Measurements from ENCODE around the gene ARHGEF39. TPM values are rescaled to one million over a fixed set of nuclear protein-coding genes. Genes with fewer than 3 reads are reported as not detected.

The ARHGEF39 gene, protein sequence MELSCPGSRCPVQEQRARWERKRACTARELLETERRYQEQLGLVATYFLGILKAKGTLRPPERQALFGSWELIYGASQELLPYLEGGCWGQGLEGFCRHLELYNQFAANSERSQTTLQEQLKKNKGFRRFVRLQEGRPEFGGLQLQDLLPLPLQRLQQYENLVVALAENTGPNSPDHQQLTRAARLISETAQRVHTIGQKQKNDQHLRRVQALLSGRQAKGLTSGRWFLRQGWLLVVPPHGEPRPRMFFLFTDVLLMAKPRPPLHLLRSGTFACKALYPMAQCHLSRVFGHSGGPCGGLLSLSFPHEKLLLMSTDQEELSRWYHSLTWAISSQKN
- total RNA-seq: 0.10 TPM

DNA sequence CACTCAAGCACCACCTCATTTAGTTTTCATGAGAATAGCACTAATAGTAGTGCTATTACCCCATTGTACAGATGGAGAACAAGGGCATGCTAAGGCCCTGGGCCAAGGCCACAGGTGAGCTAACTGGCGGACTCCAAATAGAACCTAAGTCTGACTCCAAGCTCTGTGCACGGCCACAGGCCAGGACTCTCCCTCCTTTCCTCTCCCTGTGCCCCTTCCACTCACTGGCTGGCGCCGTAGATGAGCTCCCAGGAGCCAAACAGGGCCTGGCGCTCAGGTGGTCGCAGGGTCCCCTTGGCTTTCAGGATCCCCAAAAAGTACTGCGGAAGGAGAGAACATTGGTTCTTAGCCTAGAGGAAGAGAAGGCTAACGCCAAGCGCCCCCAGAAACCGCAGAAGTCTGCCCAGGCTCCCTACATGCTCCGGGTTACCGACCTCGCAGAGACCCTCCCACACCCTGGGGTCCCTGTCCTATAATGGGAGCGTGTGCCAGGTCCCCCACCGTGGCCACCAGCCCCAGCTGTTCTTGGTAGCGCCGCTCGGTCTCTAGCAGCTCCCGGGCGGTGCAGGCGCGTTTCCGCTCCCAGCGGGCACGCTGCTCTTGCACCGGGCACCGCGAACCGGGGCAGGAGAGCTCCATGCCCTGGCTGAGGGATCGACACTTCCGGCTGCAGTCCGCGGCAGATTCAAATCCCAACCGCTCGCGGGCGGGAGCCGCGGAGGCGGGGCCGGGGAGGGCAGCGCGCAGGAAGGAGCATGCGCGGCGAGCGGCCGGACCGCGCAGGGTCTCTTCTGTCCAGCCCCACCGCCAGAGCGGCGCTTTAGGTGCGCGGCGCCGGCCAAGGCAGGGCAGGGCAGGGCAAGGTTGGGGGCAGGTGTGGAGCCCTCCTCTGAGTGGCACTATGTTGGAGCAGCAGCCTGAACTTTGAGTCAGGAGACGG is at the start of gene ARHGEF39:
Gene ARHGEF39 (minus strand): TSS at position 665 of the 940 bp plus-strand sequence. CDS start 26 bp downstream, at position 639.
- Histone ChIP-seq H3K4me1 (ENCODE audit: insufficient read depth, low read length) (peaks cover 65% of the 10 kb centered on the region), H3K9me3 (ENCODE audit: low read depth, low read length) (no peaks in the 10 kb centered on the region), H3K27me3 (ENCODE audit: insufficient read depth, low read length) (no peaks in the 10 kb centered on the region), H3K4me3 (ENCODE audit: low read length) (peak within 1 kb of the TSS; percentile 47)

- no peaks in the 10 kb centered on the region for H3K27me3 ChIP-seq (ENCODE audit: insufficient read depth, low read length)
- peaks cover 6% of the 10 kb centered on the region for H3K4me1 ChIP-seq (ENCODE audit: insufficient read depth, low read length)
- no peak overlapping the region for H3K4me3 ChIP-seq (ENCODE audit: low read length)
- H3K9me3 ChIP-seq (ENCODE audit: low read depth, low read length): no peaks in the 10 kb centered on the region
These were observed 49.1 kb upstream of the ARHGEF39 start for GRCh38 chr9:35714123-35714522.

DNA sequence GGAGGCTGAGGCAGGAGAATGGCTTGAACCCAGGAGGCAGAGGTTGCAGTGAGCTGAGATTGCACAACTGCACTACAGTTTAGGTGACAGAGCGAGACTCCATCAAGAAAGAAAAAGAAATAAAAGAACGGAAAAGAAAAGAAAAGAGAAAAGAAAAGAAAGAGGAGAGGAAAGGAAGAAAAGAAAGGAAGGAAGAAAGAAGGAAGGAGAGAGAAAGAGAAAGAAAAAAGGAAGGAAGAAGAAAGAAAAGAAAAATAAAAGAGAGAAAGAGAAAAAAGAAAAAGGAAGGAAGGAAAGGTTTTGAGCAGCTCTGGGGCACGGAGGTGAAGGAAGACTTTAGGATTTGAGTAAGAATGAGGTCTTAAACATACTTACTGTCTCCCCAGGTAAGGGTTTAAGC is 48.6 kb upstream of the ARHGEF39 start:
- Histone ChIP-seq H3K4me3 (ENCODE audit: low read length) (no peak overlapping the region), H3K9me3 (ENCODE audit: low read depth, low read length) (no peaks in the 10 kb centered on the region), H3K27me3 (ENCODE audit: insufficient read depth, low read length) (no peaks in the 10 kb centered on the region), H3K4me1 (ENCODE audit: insufficient read depth, low read length) (peaks cover under 1% of the 10 kb centered on the region)

- H3K4me1 ChIP-seq (ENCODE audit: insufficient read depth, low read length): no peaks in the 10 kb centered on the region
- H3K9me3 ChIP-seq (ENCODE audit: low read depth, low read length): no peaks in the 10 kb centered on the region
- H3K27me3 ChIP-seq (ENCODE audit: insufficient read depth, low read length): no peaks in the 10 kb centered on the region
- H3K4me3 ChIP-seq (ENCODE audit: low read length): no peak overlapping the region
These were observed 47.9 kb upstream of the ARHGEF39 start for GRCh38 chr9:35712762-35713400.

DNA sequence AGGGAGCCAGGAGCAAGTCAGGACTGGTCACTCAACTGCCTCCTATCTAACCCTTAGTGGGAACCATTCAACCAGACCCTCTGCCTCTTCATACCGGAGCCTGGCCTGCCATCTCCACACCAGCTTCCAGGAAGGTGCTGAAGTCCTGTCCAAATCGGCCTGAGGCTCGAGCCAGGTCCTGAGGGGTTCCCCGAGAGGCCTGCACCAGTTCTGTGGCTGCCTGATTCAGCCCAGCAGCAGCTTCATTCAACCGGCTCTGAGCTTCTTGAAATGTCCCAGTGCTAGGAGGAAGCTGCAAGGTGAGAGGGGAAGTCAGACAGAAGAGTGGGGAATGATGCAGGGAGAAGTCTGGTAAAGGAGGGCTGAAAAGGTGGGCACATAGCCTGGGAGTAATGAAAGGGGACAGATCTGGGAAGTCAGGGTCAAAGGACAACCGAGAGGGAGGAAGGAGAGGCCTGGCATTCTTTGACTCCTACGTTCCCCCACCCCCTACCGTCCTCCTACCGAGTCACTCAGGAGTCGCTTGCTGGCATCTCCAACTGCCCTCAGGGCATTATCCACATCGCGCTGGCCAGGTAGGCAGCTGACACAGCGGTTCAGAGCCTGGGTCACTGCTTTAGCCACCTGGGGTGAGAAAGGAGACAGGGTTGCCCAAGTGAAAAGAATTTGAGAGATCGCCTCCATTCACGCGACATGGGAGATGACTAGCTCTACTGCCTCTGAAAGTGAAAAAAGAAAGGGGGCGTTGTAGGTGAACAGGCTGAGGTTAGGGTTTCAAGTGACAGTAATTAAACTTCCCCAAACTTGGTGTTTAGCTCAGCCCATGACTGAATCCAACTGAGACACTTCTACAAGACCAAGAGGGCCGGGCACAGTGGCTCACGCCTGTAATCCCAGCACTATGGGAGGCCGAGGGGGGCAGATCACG is 46.8 kb upstream of the ARHGEF39 start:
- H3K27me3 ChIP-seq (ENCODE audit: insufficient read depth, low read length): no peaks in the 10 kb centered on the region

DNA sequence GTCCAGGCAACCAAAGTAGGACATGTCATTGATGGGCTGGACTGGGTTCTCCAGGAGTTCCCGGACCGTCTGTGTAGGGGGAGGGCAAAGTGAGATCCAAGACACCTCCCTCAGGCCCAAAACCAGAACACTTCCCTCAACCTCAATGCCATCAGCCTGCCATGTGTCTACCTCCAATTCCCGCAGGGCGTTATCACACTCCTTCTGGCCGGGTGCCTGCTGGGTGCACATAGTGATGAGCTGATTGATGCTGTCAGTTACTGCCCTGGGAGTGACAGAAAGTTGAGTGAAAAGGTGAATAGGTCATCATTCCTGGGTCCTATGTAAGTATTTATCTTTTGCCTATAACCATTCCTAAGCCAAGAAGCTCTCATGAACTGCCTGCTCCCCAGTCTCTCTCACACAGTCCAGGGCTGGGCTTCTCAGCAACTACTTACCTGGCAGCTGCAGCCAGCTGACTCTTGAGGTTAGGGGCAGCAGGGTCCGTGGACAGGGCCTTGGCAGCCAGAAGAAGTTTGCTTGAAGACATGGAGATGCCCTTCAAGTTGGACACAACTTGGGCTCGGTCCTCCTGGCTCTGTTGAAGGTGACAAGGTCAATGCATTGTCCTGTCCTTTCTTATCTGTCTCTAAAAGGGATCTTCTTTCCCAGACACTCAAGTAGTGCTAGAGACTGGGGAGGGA is 46.0 kb upstream of the ARHGEF39 start:
- no peak overlapping the region for H3K4me3 ChIP-seq (ENCODE audit: low read length)
- H3K4me1 ChIP-seq (ENCODE audit: insufficient read depth, low read length): no peaks in the 10 kb centered on the region
- no peaks in the 10 kb centered on the region for H3K27me3 ChIP-seq (ENCODE audit: insufficient read depth, low read length)
- no peaks in the 10 kb centered on the region for H3K9me3 ChIP-seq (ENCODE audit: low read depth, low read length)

More for the DNA sequence above, 46.8 kb upstream of the ARHGEF39 start:
- Histone ChIP-seq H3K4me1 (ENCODE audit: insufficient read depth, low read length) (no peaks in the 10 kb centered on the region), H3K9me3 (ENCODE audit: low read depth, low read length) (no peaks in the 10 kb centered on the region), H3K4me3 (ENCODE audit: low read length) (no peak overlapping the region)

GRCh38 chr9:35708146-35708545 is 43.2 kb upstream of the ARHGEF39 start:
- H3K4me3 ChIP-seq (ENCODE audit: low read length): no peak overlapping the region
- no peaks in the 10 kb centered on the region for H3K27me3 ChIP-seq (ENCODE audit: insufficient read depth, low read length)
- H3K4me1 ChIP-seq (ENCODE audit: insufficient read depth, low read length): no peaks in the 10 kb centered on the region
- H3K9me3 ChIP-seq (ENCODE audit: low read depth, low read length): no peaks in the 10 kb centered on the region

GRCh38 chr9:35706951-35707350 is 42.0 kb upstream of the ARHGEF39 start:
- Histone ChIP-seq H3K4me1 (ENCODE audit: insufficient read depth, low read length) (no peaks in the 10 kb centered on the region), H3K9me3 (ENCODE audit: low read depth, low read length) (no peaks in the 10 kb centered on the region), H3K4me3 (ENCODE audit: low read length) (no peak overlapping the region), H3K27me3 (ENCODE audit: insufficient read depth, low read length) (no peaks in the 10 kb centered on the region)

DNA sequence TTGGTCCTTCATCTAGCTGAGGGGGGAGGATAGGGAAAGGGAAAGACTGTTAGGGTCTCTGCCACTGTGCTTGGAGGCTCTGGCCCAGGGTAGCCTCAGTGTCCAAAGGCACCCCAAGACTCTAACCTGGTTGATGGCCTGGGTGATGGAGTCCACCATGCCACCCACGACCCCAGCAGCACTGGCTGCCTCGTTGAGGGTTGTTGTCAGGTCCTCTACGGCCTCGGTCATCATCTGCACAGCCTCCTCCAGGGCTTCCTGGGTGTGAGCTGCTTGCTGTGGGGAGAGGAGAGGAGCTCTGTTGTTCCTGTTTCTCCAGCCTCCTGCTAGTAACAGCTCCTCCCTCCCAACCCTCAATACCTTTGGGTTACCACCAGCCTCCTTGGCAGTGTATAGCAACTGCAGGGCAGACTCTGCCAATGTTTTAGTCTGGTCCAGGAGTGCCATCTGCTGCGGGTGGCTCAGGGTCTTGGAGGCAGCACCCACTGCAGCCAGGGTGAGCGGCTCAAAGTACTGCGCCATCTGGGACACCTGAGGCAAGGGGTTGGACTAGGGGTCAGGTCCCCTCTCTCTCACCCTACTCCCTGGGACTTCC is 40.9 kb upstream of the ARHGEF39 start:
- H3K4me1 ChIP-seq (ENCODE audit: insufficient read depth, low read length): no peaks in the 10 kb centered on the region
- no peak overlapping the region for H3K4me3 ChIP-seq (ENCODE audit: low read length)
- no peaks in the 10 kb centered on the region for H3K27me3 ChIP-seq (ENCODE audit: insufficient read depth, low read length)
- H3K9me3 ChIP-seq (ENCODE audit: low read depth, low read length): no peaks in the 10 kb centered on the region

DNA sequence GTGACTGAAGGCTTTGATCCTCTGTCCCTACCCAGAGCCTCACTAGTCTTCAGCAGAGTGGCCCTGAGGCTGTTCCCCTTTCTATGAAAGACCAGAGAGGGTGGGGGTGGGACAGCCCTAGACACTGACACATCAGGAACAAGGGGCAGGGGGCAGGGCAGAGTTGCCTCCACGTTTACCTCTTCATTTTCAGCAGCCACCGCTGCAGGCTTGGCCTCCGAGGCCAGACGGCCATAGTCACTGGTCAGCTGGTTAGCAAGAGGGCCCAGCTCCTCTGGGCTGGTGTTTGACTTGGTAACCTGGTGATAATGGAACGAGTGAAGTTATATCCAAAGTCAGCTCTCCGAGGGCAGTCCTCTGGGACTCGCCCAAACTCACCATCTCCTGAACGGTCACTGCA is 40.4 kb upstream of the ARHGEF39 start:
- no peak overlapping the region for H3K4me3 ChIP-seq (ENCODE audit: low read length)
- H3K27me3 ChIP-seq (ENCODE audit: insufficient read depth, low read length): no peaks in the 10 kb centered on the region
- H3K9me3 ChIP-seq (ENCODE audit: low read depth, low read length): no peaks in the 10 kb centered on the region
- no peaks in the 10 kb centered on the region for H3K4me1 ChIP-seq (ENCODE audit: insufficient read depth, low read length)

- Histone ChIP-seq H3K4me1 (ENCODE audit: insufficient read depth, low read length) (no peaks in the 10 kb centered on the region), H3K4me3 (ENCODE audit: low read length) (no peak overlapping the region), H3K9me3 (ENCODE audit: low read depth, low read length) (no peaks in the 10 kb centered on the region), H3K27me3 (ENCODE audit: insufficient read depth, low read length) (no peaks in the 10 kb centered on the region)
These were observed 39.1 kb upstream of the ARHGEF39 start for GRCh38 chr9:35703906-35704672.

- H3K4me1 ChIP-seq (ENCODE audit: insufficient read depth, low read length): no peaks in the 10 kb centered on the region
- H3K27me3 ChIP-seq (ENCODE audit: insufficient read depth, low read length): no peaks in the 10 kb centered on the region
- no peaks in the 10 kb centered on the region for H3K9me3 ChIP-seq (ENCODE audit: low read depth, low read length)
- H3K4me3 ChIP-seq (ENCODE audit: low read length): no peak overlapping the region
These were observed 37.7 kb upstream of the ARHGEF39 start for GRCh38 chr9:35702696-35703095.

DNA sequence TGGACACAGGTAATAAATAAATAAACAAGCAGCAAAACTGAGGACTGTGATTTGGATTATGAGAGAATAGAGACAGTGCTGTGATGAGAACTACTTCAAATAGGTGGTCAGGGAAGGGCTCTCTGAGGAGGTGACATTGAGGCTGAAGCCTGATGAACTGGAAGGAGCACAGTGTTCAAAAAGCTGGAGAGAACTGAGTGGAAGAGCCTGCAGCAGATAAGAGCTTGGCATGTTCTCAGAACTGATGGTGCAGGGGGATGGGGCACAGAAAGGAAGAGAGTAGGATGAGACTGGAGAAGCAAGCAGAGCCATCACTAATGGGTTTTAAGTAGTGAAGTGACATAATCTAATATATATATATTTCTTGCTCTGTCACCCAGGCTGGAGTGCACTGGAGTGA is 35.9 kb upstream of the ARHGEF39 start:
- Histone ChIP-seq H3K27me3 (ENCODE audit: insufficient read depth, low read length) (no peaks in the 10 kb centered on the region), H3K9me3 (ENCODE audit: low read depth, low read length) (no peaks in the 10 kb centered on the region), H3K4me1 (ENCODE audit: insufficient read depth, low read length) (peaks cover 4% of the 10 kb centered on the region), H3K4me3 (ENCODE audit: low read length) (no peak overlapping the region)
